K562 (cell line): Measurements from ENCODE around the gene IL1B.

Experiments used
- ATF3 ChIP-seq, 2 experiments: fragments of 450-650 bp in 1 of 2; sonication (generic) in 1 of 2; formaldehyde crosslinking in 1 of 2; IDR thresholded peaks in 1 of 2; conservative IDR thresholded peaks in 1 of 2; 2 replicates each; pipeline versions ENCODE4 v1.6.1 to v1.8.1; 2016 to 2023; ENCODE audit warnings: mild to moderate bottlenecking in 2 of 2, moderate library complexity in 2 of 2, inconsistent platforms in 1 of 2, missing genetic modification reagents in 1 of 2
- ATF6 ChIP-seq: sonication (generic); formaldehyde crosslinking; IDR thresholded peaks from 2 replicates; pipeline ENCODE4 v1.4.0; 2020; ENCODE audit warnings: mild to moderate bottlenecking, missing genetic modification reagents
- NFE2 ChIP-seq: IDR thresholded peaks from 2 replicates; pipeline ENCODE4 v1.6.1; 2014; ENCODE audit warnings: antibody characterized with exemption, low read depth
- NR2C2 ChIP-seq, 2 experiments: fragments of 200-800 bp in 1 of 2; sonication (Bioruptor generic) in 1 of 2; sonication (generic) in 1 of 2; formaldehyde crosslinking in 1 of 2; IDR thresholded peaks; 2 replicates each; pipeline versions ENCODE4 v1.6.1 to v1.8.0; 2016 to 2022; ENCODE audit warnings: mild to moderate bottlenecking in 1 of 2, missing compliant biosample characterization in 1 of 2, missing genetic modification characterization in 1 of 2, missing genetic modification reagents in 1 of 2
- RFX5 ChIP-seq: IDR thresholded peaks from 2 replicates; pipeline ENCODE4 v1.6.1; 2011; ENCODE audit warnings: low read depth, mild to moderate bottlenecking, improper control_type of control experiment, low read length
- SMARCB1 ChIP-seq: IDR thresholded peaks from 2 replicates; pipeline ENCODE4 v1.6.1; 2011; ENCODE audit warnings: improper control_type of control experiment, low read depth; ENCODE audit not compliant: insufficient read length
- SPI1 ChIP-seq: IDR thresholded peaks from 2 replicates; pipeline ENCODE4 v1.6.1; 2011; ENCODE audit warnings: low read depth, low read length, control low read depth, borderline replicate concordance
- ZBTB43 ChIP-seq: sonication (generic); formaldehyde crosslinking; IDR thresholded peaks from 2 replicates; pipeline ENCODE4 v1.8.0; 2023; ENCODE audit warnings: mild to moderate bottlenecking, missing genetic modification reagents
- ZNF318 ChIP-seq, 2 experiments: fragments of 450-650 bp; IDR thresholded peaks; 2 replicates each; pipeline ENCODE4 v1.6.1; 2016; ENCODE audit warnings: mild to moderate bottlenecking in 2 of 2, borderline replicate concordance in 1 of 2, low read depth in 1 of 2, moderate library complexity in 1 of 2

GRCh38 chr2:112794841-112795240, 41.7 kb downstream of the IL1B start:
- no peak for TF ChIP-seq SMARCB1
- no peak for TF ChIP-seq RFX5
- no peak for TF ChIP-seq NFE2
- TF ChIP-seq ATF3 (IDR thresholded peaks at IDR 0.05): no peak
- no peak for TF ChIP-seq ATF3 (CRISPR knock-in tag; conservative IDR thresholded peaks at IDR 0.05)
- TF ChIP-seq NR2C2 (CRISPR knock-in tag; IDR thresholded peaks at IDR 0.05): no peak
- TF ChIP-seq NR2C2 (tag; IDR thresholded peaks at IDR 0.05): peak; percentile 35; the same call in 1 of the 2 replicates
- no peak for TF ChIP-seq ZBTB43 (CRISPR knock-in tag)
- no peak for TF ChIP-seq SPI1
- no peak for TF ChIP-seq ATF6 (CRISPR knock-in tag)
- no peak for TF ChIP-seq ZNF318 (IDR thresholded peaks at IDR 0.05; ENCODE audit: borderline replicate concordance in 1 of 2, low read depth in 1 of 2)
